ENCODE results near the gene CAMSAP2.

Gene CAMSAP2

GRCh38 chr1:200866521-200866920 is 127.8 kb downstream of the CAMSAP2 start:
- Histone ChIP-seq H2AFZ (ENCODE audit: low read length) (no peak overlapping the region), H3K9ac (ENCODE audit: low read length) (peak overlapping the region; percentile 52), H3K4me2 (ENCODE audit: low read depth, low read length) (peak overlapping the region; percentile 79), H3K9me2 (replicated peaks; ENCODE audit: insufficient read depth, low read length) (no peaks in the 10 kb centered on the region), H3K4me3 (ENCODE audit: low read length) (peak overlapping the region; percentile 34; the same call in 1 of the 2 replicates), H3K4me1 (ENCODE audit: low read length) (peaks cover 61% of the 10 kb centered on the region), H3K79me2 (ENCODE audit: low read length) (no peaks in the 10 kb centered on the region), H3K27me3 (replicated peaks; ENCODE audit: insufficient read depth, low read length) (no peaks in the 10 kb centered on the region), H4K20me1 (ENCODE audit: insufficient read depth, low read length) (no peaks in the 10 kb centered on the region), H3K27ac (ENCODE audit: low read length) (peak overlapping the region; percentile 91), H3K36me3 (replicated peaks; ENCODE audit: insufficient read depth, low read length) (no peaks in the 10 kb centered on the region), H3F3A (ENCODE audit: insufficient read depth, low read length) (peaks cover 42% of the 10 kb centered on the region), H3K9me3 (replicated peaks; ENCODE audit: insufficient read depth, low read length) (no peaks in the 10 kb centered on the region)
- TF ChIP-seq EZH2 (optimal IDR thresholded peaks at IDR 0.05; ENCODE audit: low read depth, low read length): no peak
- no peak for TF ChIP-seq EZH2phosphoT487 (IDR thresholded peaks at IDR 0.05; ENCODE audit: low read length)
- TF ChIP-seq, protein P1, sequence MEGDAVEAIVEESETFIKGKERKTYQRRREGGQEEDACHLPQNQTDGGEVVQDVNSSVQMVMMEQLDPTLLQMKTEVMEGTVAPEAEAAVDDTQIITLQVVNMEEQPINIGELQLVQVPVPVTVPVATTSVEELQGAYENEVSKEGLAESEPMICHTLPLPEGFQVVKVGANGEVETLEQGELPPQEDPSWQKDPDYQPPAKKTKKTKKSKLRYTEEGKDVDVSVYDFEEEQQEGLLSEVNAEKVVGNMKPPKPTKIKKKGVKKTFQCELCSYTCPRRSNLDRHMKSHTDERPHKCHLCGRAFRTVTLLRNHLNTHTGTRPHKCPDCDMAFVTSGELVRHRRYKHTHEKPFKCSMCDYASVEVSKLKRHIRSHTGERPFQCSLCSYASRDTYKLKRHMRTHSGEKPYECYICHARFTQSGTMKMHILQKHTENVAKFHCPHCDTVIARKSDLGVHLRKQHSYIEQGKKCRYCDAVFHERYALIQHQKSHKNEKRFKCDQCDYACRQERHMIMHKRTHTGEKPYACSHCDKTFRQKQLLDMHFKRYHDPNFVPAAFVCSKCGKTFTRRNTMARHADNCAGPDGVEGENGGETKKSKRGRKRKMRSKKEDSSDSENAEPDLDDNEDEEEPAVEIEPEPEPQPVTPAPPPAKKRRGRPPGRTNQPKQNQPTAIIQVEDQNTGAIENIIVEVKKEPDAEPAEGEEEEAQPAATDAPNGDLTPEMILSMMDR (IDR thresholded peaks at IDR 0.05; ENCODE audit: low read length): no peak
- peak; percentile 98 for DNase-seq

DNA sequence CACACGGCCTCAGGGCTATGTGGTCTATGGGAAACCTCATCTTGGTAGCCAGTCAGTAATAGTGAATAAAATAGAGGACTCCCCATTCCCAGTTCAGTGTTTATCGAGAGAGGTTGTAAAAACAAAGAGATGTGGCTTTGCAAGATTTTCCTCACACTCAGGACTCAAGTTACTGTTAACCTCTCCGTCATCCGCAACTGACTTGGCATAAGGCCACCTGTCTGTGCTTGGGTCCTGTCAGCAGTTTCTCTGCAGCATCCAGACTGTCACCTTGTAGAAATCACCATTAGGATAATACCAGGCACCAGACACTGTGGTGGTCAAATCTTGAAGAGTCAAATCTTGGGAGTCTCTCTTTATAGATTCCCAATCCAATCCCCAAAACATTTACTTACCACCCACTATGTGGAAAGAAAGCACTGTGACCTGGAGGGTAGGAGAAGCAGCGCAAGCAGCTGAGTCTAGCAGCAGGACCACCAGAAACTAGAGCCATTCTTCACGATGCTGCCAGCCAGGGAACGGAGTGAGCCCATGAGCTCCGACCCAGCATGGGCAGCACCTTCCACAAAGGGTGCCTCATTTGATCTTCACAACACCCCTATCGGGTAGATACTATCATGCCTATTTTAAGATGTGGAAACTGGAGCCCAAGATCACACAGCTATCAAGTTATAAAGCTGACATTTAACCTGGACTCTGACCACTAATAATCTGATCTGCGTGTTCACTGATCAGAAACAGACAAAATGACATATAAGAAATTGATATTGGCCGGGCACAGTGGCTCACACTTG is 128.5 kb downstream of the CAMSAP2 start:
- Histone ChIP-seq H3K9ac (ENCODE audit: low read length) (peak overlapping the region; percentile 73), H3K27me3 (replicated peaks; ENCODE audit: insufficient read depth, low read length) (no peaks in the 10 kb centered on the region), H3K4me3 (ENCODE audit: low read length) (peak overlapping the region; percentile 54), H2AFZ (ENCODE audit: low read length) (peak overlapping the region; percentile 24), H3K4me1 (ENCODE audit: low read length) (peaks cover 56% of the 10 kb centered on the region), H3K4me2 (ENCODE audit: low read depth, low read length) (peak overlapping the region; percentile 96), H3K9me3 (replicated peaks; ENCODE audit: insufficient read depth, low read length) (no peaks in the 10 kb centered on the region), H3K79me2 (ENCODE audit: low read length) (no peaks in the 10 kb centered on the region), H3K9me2 (replicated peaks; ENCODE audit: insufficient read depth, low read length) (no peaks in the 10 kb centered on the region), H4K20me1 (ENCODE audit: insufficient read depth, low read length) (no peaks in the 10 kb centered on the region), H3F3A (ENCODE audit: insufficient read depth, low read length) (peaks cover 42% of the 10 kb centered on the region), H3K27ac (ENCODE audit: low read length) (peak overlapping the region; percentile 91), H3K36me3 (replicated peaks; ENCODE audit: insufficient read depth, low read length) (no peaks in the 10 kb centered on the region)
- DNase-seq: peak; percentile 95
- TF ChIP-seq, protein P1 (IDR thresholded peaks at IDR 0.05; ENCODE audit: low read length): no peak
- TF ChIP-seq EZH2 (optimal IDR thresholded peaks at IDR 0.05; ENCODE audit: low read depth, low read length) (no peak), EZH2phosphoT487 (IDR thresholded peaks at IDR 0.05; ENCODE audit: low read length) (no peak)

DNA sequence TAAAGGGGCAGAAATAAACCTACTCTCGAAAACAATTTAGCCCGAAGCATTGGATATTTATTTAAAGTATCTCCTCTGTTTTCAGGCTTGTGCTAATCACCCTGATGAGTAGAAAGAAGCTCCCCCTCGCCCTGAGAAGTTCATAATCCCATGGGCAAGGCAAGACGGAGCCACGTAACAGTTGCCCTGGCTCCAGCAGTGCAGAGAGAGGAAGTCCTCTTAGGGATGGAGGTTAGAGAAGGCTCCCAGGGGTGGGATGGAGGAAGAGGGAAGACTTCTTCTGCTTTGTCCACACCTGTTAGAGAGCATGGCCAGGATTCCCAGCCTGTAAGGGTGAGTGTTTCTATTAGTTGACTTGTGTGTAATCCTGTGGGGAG is 130.7 kb downstream of the CAMSAP2 start:
- no peak overlapping the region for H3K9ac ChIP-seq (ENCODE audit: low read length)
- H3K27ac ChIP-seq (ENCODE audit: low read length): no peak overlapping the region
- H3F3A ChIP-seq (ENCODE audit: insufficient read depth, low read length): peaks cover 39% of the 10 kb centered on the region
- H3K4me2 ChIP-seq (ENCODE audit: low read depth, low read length): no peak overlapping the region
- H3K4me1 ChIP-seq (ENCODE audit: low read length): peaks cover 43% of the 10 kb centered on the region
- no peaks in the 10 kb centered on the region for H3K27me3 ChIP-seq (replicated peaks; ENCODE audit: insufficient read depth, low read length)
- no peak overlapping the region for H3K4me3 ChIP-seq (ENCODE audit: low read length)
- H3K9me3 ChIP-seq (replicated peaks; ENCODE audit: insufficient read depth, low read length): no peaks in the 10 kb centered on the region
- TF ChIP-seq, protein P1 (IDR thresholded peaks at IDR 0.05; ENCODE audit: low read length): no peak
- no peak for TF ChIP-seq EZH2phosphoT487 (IDR thresholded peaks at IDR 0.05; ENCODE audit: low read length)
- no peak for TF ChIP-seq EZH2 (optimal IDR thresholded peaks at IDR 0.05; ENCODE audit: low read depth, low read length)
- H2AFZ ChIP-seq (ENCODE audit: low read length): no peak overlapping the region
- no peaks in the 10 kb centered on the region for H3K9me2 ChIP-seq (replicated peaks; ENCODE audit: insufficient read depth, low read length)
- H3K79me2 ChIP-seq (ENCODE audit: low read length): no peaks in the 10 kb centered on the region
- no peaks in the 10 kb centered on the region for H4K20me1 ChIP-seq (ENCODE audit: insufficient read depth, low read length)
- H3K36me3 ChIP-seq (replicated peaks; ENCODE audit: insufficient read depth, low read length): no peaks in the 10 kb centered on the region
- no peak for DNase-seq
